ENCODE measurements around the gene PPP1R1C.
"Not testable (repeated sequence)": the region's sequence is repeated elsewhere in the genome, so short reads cannot be mapped to it uniquely, and the experiment has no call there.

Gene PPP1R1C

GRCh38 chr2:182015334-182016109, 29.9 kb downstream of the PPP1R1C start:
- DNase-seq, result no peak

GRCh38 chr2:182018218-182018617, 32.6 kb downstream of the PPP1R1C start:
- DNase-seq, result no peak

GRCh38 chr2:182019731-182020130, 34.1 kb downstream of the PPP1R1C start:
- no peak for DNase-seq

- DNase-seq, result no peak
Observed at GRCh38 chr2:182020286-182021070, 34.8 kb downstream of the PPP1R1C start.

- no peak for DNase-seq
Observed at GRCh38 chr2:182023235-182023634, 37.6 kb downstream of the PPP1R1C start.

GRCh38 chr2:182030875-182031274, 45.2 kb downstream of the PPP1R1C start:
- DNase-seq, result not testable (repeated sequence)

- no peak for DNase-seq
Observed at GRCh38 chr2:182031956-182032355, 46.3 kb downstream of the PPP1R1C start.

GRCh38 chr2:182033449-182033848, 47.8 kb downstream of the PPP1R1C start:
- no peak for DNase-seq

GRCh38 chr2:182038576-182038975, 52.9 kb downstream of the PPP1R1C start:
- no peak for DNase-seq

- no peak for DNase-seq
Observed at GRCh38 chr2:182043021-182043420, 57.4 kb downstream of the PPP1R1C start.

- no peak for DNase-seq
Observed at GRCh38 chr2:182043861-182044260, 58.2 kb downstream of the PPP1R1C start.

- DNase-seq, result no peak
Observed at GRCh38 chr2:182047544-182047943, 61.9 kb downstream of the PPP1R1C start.

- no peak for DNase-seq
Observed at GRCh38 chr2:182048088-182048487, 62.4 kb downstream of the PPP1R1C start.

- DNase-seq, result no peak
Observed at GRCh38 chr2:182048621-182049020, 63.0 kb downstream of the PPP1R1C start.

GRCh38 chr2:182049372-182050148, 63.9 kb downstream of the PPP1R1C start:
- DNase-seq, result no peak

GRCh38 chr2:182050333-182051135, 64.9 kb downstream of the PPP1R1C start:
- DNase-seq, result no peak

- DNase-seq, result no peak
Observed at GRCh38 chr2:182055993-182056392, 70.3 kb downstream of the PPP1R1C start.

GRCh38 chr2:182057002-182057401, 71.3 kb downstream of the PPP1R1C start:
- no peak for DNase-seq

GRCh38 chr2:182058056-182058455, 72.4 kb downstream of the PPP1R1C start:
- DNase-seq, result no peak

GRCh38 chr2:182061739-182062138, 76.1 kb downstream of the PPP1R1C start:
- DNase-seq, result no peak

- DNase-seq, result no peak
Observed at GRCh38 chr2:182062329-182062972, 76.8 kb downstream of the PPP1R1C start.

All from activated CD4-positive, CD25-positive, alpha-beta regulatory T cell treated with anti-CD3 and anti-CD28 coated beads, Interleukin-2, amount 50 U/mL, for 72 hours (primary cell).